Endothelial cell of umbilical vein (primary cell): ENCODE measurements around the gene MBNL2.

Source experiments
- CTCF ChIP-seq, 2 donors: IDR thresholded peaks; 1 replicate in 1 of 2; 2 replicates in 1 of 2; pipeline ENCODE4 v1.5.1; 2011; ENCODE audit warnings: low read length in 2 of 2, mild to moderate bottlenecking in 2 of 2, moderate library complexity in 2 of 2, control low read depth in 1 of 2, inconsistent platforms in 1 of 2, low read depth in 1 of 2; ENCODE audit not compliant: insufficient read depth in 1 of 2; ENCODE audit errors: extremely low read depth in 1 of 2
- EZH2 ChIP-seq: IDR thresholded peaks from 2 replicates; pipeline ENCODE4 v1.6.1; 2012; ENCODE audit warnings: borderline replicate concordance, low read depth, mild to moderate bottlenecking, moderate library complexity, low read length, inconsistent platforms; ENCODE audit not compliant: severe bottlenecking
- MAX ChIP-seq: IDR thresholded peaks from 2 replicates; pipeline ENCODE4 v1.6.1; 2011; ENCODE audit not compliant: insufficient read depth, insufficient read length
- POLR2A ChIP-seq: IDR thresholded peaks from 2 replicates; pipeline ENCODE4 v1.6.1; 2012; ENCODE audit warnings: low read depth, mild to moderate bottlenecking, control low read depth, low read length
- POLR2AphosphoS5 ChIP-seq: IDR thresholded peaks from 2 replicates; pipeline ENCODE4 v1.6.1; 2012; ENCODE audit warnings: low read depth, mild to moderate bottlenecking, control low read depth, low read length, moderate library complexity; ENCODE audit not compliant: insufficient read depth

GRCh38 chr13:97246596-97247158 is 24.5 kb downstream of the MBNL2 start:
- TF ChIP-seq POLR2A, result no peak
- TF ChIP-seq EZH2, result no peak
- no peak for TF ChIP-seq MAX
- TF ChIP-seq CTCF (IDR thresholded peaks at IDR 0.05; ENCODE audit: extremely low read depth in 1 of 2, insufficient read depth in 1 of 2, low read depth in 1 of 2, low read length in 2 of 2), result no peak
- TF ChIP-seq POLR2AphosphoS5, result no peak
